ENCODE data around the gene CABLES1.
A peak's percentile ranks its signal among the peaks of the same experiment; 100 is the strongest.

CABLES1 gene

GRCh38 chr18:23189768-23190661 lies 54.7 kb downstream of the CABLES1 start:
- DNase-seq (no peak), ATAC-seq (replicated peaks) (no peak)
- H3K27ac Mint-ChIP-seq: peak overlapping the region in 1 of 2 donors; percentile 14
- peaks cover 0 to 4% of the 10 kb centered on the region in 2 donors for H3K4me1 Mint-ChIP-seq (ENCODE audit: low read depth in 2 of 2)
- no peaks in the 10 kb centered on the region for H3K9me3 Mint-ChIP-seq
- H3K36me3 Mint-ChIP-seq (ENCODE audit: insufficient read depth): no peaks in the 10 kb centered on the region
- peaks cover 0 to 7% of the 10 kb centered on the region in 2 donors for H3K27me3 Mint-ChIP-seq
- H3K4me3 Mint-ChIP-seq: no peak overlapping the region

DNA sequence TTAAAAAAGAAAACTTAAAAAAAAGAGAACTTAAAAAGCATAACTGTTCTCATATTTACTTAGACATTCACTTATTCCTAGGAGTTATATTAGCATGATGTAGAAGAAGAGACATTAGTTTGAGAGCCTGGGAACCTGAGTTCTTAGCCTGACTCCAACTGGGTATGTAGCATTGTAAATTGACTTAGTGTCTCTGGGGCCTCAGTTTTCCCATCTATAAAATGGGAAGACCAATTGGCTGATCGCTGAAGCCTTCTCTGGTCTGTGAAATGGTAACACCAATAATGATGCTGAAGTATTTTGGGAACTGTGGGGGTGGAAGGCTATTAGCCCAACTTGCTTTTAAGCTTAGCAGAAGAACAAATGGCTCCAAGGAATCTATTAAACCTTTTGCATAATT lies 55.9 kb downstream of the CABLES1 start:
- H3K4me1 Mint-ChIP-seq (ENCODE audit: low read depth in 2 of 2): peaks cover 0 to 4% of the 10 kb centered on the region in 2 donors
- peaks cover 7 to 12% of the 10 kb centered on the region in 2 donors for H3K27me3 Mint-ChIP-seq
- no peak overlapping the region for H3K4me3 Mint-ChIP-seq
- H3K9me3 Mint-ChIP-seq: no peaks in the 10 kb centered on the region
- ATAC-seq (replicated peaks): no peak
- no peak overlapping the region for H3K27ac Mint-ChIP-seq
- DNase-seq: no peak
- H3K36me3 Mint-ChIP-seq (ENCODE audit: insufficient read depth): no peaks in the 10 kb centered on the region

- Mint-ChIP-seq H3K4me3 (no peak overlapping the region), H3K27ac (no peak overlapping the region), H3K27me3 (peaks cover 8 to 27% of the 10 kb centered on the region in 2 donors), H3K9me3 (no peaks in the 10 kb centered on the region), H3K36me3 (ENCODE audit: insufficient read depth) (no peaks in the 10 kb centered on the region), H3K4me1 (ENCODE audit: low read depth in 2 of 2) (peaks cover 0 to 4% of the 10 kb centered on the region in 2 donors)
- ATAC-seq (replicated peaks) (no peak), DNase-seq (no peak)
These were observed 58.5 kb downstream of the CABLES1 start for GRCh38 chr18:23193742-23194141.

- Mint-ChIP-seq H3K27ac (no peak overlapping the region), H3K9me3 (no peaks in the 10 kb centered on the region), H3K27me3 (peaks cover 8 to 22% of the 10 kb centered on the region in 2 donors), H3K36me3 (ENCODE audit: insufficient read depth) (no peaks in the 10 kb centered on the region), H3K4me1 (ENCODE audit: low read depth in 2 of 2) (peaks cover 0 to 4% of the 10 kb centered on the region in 2 donors), H3K4me3 (no peak overlapping the region)
- no peak for DNase-seq
- no peak for ATAC-seq (replicated peaks)
These were observed 59.1 kb downstream of the CABLES1 start for GRCh38 chr18:23194155-23194996.

GRCh38 chr18:23194997-23195957 lies 60.0 kb downstream of the CABLES1 start:
- DNase-seq: no peak
- H3K36me3 Mint-ChIP-seq (ENCODE audit: insufficient read depth): no peaks in the 10 kb centered on the region
- H3K27ac Mint-ChIP-seq: no peak overlapping the region
- ATAC-seq (replicated peaks): no peak
- peaks cover 0 to 4% of the 10 kb centered on the region in 2 donors for H3K4me1 Mint-ChIP-seq (ENCODE audit: low read depth in 2 of 2)
- H3K4me3 Mint-ChIP-seq: no peak overlapping the region
- H3K9me3 Mint-ChIP-seq: no peaks in the 10 kb centered on the region
- peaks cover 8 to 21% of the 10 kb centered on the region in 2 donors for H3K27me3 Mint-ChIP-seq

DNA sequence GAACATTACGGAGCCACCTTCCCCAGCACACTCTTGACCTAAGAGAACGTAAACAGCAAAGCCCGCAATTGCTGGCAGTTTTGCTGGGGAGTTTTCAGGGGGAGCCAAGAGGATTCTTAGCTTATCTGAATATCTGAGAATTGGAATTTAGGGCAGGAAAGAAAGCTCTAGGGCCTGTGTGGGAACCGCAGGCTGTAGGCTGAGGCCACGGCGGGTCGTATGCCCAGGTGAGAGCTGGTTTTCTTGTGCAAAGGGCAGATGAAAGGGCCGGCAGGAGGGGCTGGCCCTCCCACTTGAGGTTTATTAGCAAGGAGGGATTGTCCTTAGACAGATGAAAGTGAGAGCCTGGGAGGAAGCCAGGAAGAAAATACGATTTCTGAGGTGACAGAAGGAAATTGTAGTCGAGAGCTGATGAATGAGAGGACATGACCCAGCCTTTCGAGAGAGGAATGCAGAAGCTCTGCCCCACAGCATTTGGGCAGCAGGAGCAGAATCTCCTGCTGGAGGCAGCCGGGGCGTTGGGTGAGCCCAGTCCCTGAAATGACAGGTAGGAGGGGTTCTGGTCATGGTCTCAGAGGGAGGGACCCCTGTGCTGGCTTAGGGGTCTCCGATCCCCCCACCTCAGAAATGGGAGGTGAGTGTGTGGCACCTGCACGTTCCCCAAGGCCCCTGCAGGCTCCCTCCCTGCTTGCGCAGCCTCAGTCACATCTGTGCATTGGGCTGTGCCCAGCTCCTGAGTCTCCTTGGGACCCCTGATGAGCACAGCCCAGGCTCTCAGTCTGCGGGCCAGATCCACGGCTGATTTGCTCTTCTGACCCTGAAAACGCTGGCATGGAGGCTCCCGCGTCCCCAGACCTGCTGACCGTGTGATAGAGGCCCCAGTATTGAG lies 61.1 kb downstream of the CABLES1 start:
- Mint-ChIP-seq H3K27ac (no peak overlapping the region), H3K4me3 (no peak overlapping the region), H3K9me3 (no peaks in the 10 kb centered on the region), H3K4me1 (ENCODE audit: low read depth in 2 of 2) (peaks cover 0 to 4% of the 10 kb centered on the region in 2 donors), H3K36me3 (ENCODE audit: insufficient read depth) (no peaks in the 10 kb centered on the region), H3K27me3 (peaks cover 8 to 31% of the 10 kb centered on the region in 2 donors)
- no peak for ATAC-seq (replicated peaks)
- no peak for DNase-seq

DNA sequence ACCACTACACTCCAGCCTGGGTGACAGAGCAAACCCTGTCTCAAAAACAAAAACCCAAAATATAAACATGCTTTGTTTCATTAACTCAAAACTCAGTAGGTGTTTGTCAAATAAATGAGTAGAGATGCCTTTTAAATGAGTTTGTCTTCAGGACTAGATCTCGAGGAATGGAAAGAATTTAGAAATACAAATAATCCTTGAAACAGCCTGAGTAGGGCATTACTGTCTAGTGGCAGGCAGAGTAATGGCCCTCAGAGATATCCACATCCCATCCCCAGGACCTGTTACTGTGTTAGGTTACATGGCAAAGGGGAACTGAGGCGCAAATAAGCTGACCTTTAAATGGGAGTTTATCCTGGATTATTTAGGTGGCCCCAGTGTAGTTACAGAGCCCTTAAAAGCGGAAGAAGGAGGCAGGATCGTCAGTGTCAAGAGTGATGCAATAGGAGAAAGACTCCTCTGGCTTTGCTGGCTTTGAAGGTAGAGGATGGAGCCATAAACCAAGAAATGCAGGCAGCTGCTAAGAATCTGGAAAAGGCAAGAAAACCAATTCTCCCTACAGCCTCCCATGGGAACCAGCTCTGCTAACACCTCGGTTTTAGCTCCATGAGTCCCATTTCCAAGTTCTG lies 63.0 kb downstream of the CABLES1 start:
- Mint-ChIP-seq H3K27ac (no peak overlapping the region), H3K27me3 (peaks cover 22 to 50% of the 10 kb centered on the region in 2 donors), H3K9me3 (no peaks in the 10 kb centered on the region), H3K4me1 (ENCODE audit: low read depth in 2 of 2) (peaks cover 0 to 3% of the 10 kb centered on the region in 2 donors), H3K36me3 (ENCODE audit: insufficient read depth) (no peaks in the 10 kb centered on the region), H3K4me3 (no peak overlapping the region)
- no peak for ATAC-seq (replicated peaks)
- no peak for DNase-seq

DNA sequence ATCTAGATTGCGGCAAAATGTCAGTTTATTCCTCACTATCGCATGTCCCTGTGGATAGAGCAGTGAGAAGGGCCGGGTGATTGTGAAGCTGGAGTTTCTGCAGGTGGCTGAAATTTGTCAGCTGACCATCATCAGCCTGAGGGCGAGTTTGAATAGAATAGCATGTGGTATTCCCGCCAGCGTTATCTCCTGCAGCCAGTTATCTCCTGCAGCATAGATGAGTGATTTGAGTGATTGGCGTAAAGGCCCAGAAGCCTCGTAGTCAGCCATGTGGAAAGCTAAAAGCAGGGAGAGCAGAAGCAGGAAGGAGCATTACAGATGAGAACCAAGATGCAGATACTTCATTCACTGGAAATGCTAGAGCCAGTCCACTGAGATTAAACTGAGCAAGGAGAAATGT lies 65.5 kb downstream of the CABLES1 start:
- Mint-ChIP-seq H3K36me3 (ENCODE audit: insufficient read depth) (no peaks in the 10 kb centered on the region), H3K27me3 (peaks cover 20 to 66% of the 10 kb centered on the region in 2 donors), H3K4me1 (ENCODE audit: low read depth in 2 of 2) (peaks cover 0 to 3% of the 10 kb centered on the region in 2 donors), H3K4me3 (no peak overlapping the region), H3K27ac (no peak overlapping the region), H3K9me3 (no peaks in the 10 kb centered on the region)
- no peak for ATAC-seq (replicated peaks)
- DNase-seq: no peak

GRCh38 chr18:23201741-23202140 lies 66.5 kb downstream of the CABLES1 start:
- DNase-seq (no peak), ATAC-seq (replicated peaks) (no peak)
- peaks cover 15 to 64% of the 10 kb centered on the region in 2 donors for H3K27me3 Mint-ChIP-seq
- no peak overlapping the region for H3K4me3 Mint-ChIP-seq
- no peaks in the 10 kb centered on the region for H3K36me3 Mint-ChIP-seq (ENCODE audit: insufficient read depth)
- peaks cover 0 to 3% of the 10 kb centered on the region in 2 donors for H3K4me1 Mint-ChIP-seq (ENCODE audit: low read depth in 2 of 2)
- H3K9me3 Mint-ChIP-seq: no peaks in the 10 kb centered on the region
- no peak overlapping the region for H3K27ac Mint-ChIP-seq

GRCh38 chr18:23203891-23204432 lies 68.7 kb downstream of the CABLES1 start:
- no peak overlapping the region for H3K4me3 Mint-ChIP-seq

DNA sequence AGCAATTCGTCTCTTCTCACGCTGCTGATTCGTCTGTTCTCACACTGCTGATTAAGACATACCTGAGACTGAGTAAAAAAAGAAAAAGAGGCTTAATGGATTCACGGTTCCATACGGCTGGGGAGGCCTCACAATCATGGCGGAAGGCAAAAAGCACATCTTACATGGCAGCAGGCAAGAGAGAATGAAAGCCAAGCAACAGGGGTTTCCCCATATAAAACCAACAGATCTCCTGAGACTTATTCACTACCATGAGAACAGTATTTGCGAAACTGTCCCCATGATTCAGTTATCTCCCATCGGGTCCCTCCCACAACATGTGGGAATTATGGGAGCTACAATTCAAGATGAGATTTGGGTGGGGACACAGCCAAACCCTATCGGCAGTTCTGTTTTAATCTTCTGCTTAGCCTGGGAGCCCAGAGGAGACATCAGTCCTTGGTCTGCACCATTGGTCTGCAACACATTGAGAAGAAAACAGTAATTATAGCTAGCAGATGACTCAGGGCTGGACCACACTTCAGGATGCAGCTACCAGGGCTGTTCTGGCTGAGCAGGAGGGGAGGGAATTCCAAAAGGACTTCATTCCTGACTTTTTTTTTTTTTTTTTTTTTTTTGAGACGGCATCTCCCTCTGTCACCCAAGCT lies 69.4 kb downstream of the CABLES1 start:
- ATAC-seq (replicated peaks): no peak
- Mint-ChIP-seq H3K4me1 (ENCODE audit: low read depth in 2 of 2) (peaks cover 0 to 6% of the 10 kb centered on the region in 2 donors), H3K9me3 (no peaks in the 10 kb centered on the region), H3K27me3 (peaks cover 19 to 76% of the 10 kb centered on the region in 2 donors), H3K4me3 (no peak overlapping the region), H3K27ac (no peak overlapping the region), H3K36me3 (ENCODE audit: insufficient read depth) (no peaks in the 10 kb centered on the region)
- DNase-seq: no peak

More at GRCh38 chr18:23203891-23204432, 68.7 kb downstream of the CABLES1 start:
- Mint-ChIP-seq H3K36me3 (ENCODE audit: insufficient read depth) (no peaks in the 10 kb centered on the region), H3K9me3 (no peaks in the 10 kb centered on the region), H3K27me3 (peaks cover 15 to 69% of the 10 kb centered on the region in 2 donors), H3K27ac (no peak overlapping the region), H3K4me1 (ENCODE audit: low read depth in 2 of 2) (peaks cover 0 to 6% of the 10 kb centered on the region in 2 donors)
- ATAC-seq (replicated peaks) (no peak), DNase-seq (no peak)

Measured in effector memory CD8-positive, alpha-beta T cell (primary cell).